B cell (primary cell): ENCODE data around the gene GOLIM4. TPM values are rescaled to one million over a fixed set of nuclear protein-coding genes. Genes with fewer than 3 reads are reported as not detected.
"Not testable (repeated sequence)": the region's sequence is repeated elsewhere in the genome, so short reads cannot be mapped to it uniquely, and the experiment has no call there.

ENCODE experiments used
- ATAC-seq: fragments of 200-7000 bp; cut with Tn5 transposase; one replicate; pipeline ENCODE4 v1.10.0; 2021; ENCODE audit warnings: low read depth, mild to moderate bottlenecking, moderate number of reproducible peaks, moderate library complexity
- CTCF ChIA-PET: fragments of 350-600 bp; sonication (Branson Sonifier 250); formaldehyde crosslinking; loops from one replicate; lab custom pipeline; 2021; ENCODE audit warnings: antibody characterized with exemption, inconsistent platforms; lab: Charles Lee
- POLR2A ChIA-PET: fragments of 350-600 bp; sonication (Branson Sonifier 250); formaldehyde crosslinking; loops from one replicate; lab custom pipeline; 2021; ENCODE audit warnings: antibody characterized with exemption; lab: Charles Lee
- DNase-seq: peaks from one replicate; pipeline ENCODE4 v3.0.0; 2013
- H2AFZ ChIP-seq: 2 replicates; pipeline ENCODE4 v1.6.1; 2012; ENCODE audit warnings: mild to moderate bottlenecking, low read depth, low read length; ENCODE audit not compliant: insufficient read depth, poor library complexity, severe bottlenecking
- H3K27ac ChIP-seq, 2 donors: 1 replicate in 1 of 2; 2 replicates in 1 of 2; pipeline ENCODE4 v1.5.1; 2012 to 2013; ENCODE audit warnings: low read length in 2 of 2, mild to moderate bottlenecking in 2 of 2, moderate library complexity in 1 of 2
- H3K27me3 ChIP-seq, 4 experiments: fragments of 200-600 bp in 1 of 4; sonication (generic) in 1 of 4; replicated peaks in 1 of 4; 1 replicate in 2 of 4; 2 replicates in 2 of 4; pipeline versions ENCODE4 v1.6.1 to v1.7.0; 2013 to 2016; ENCODE audit warnings: low read length in 3 of 4, mild to moderate bottlenecking in 2 of 4, mixed read lengths in 1 of 4, moderate library complexity in 1 of 4; ENCODE audit not compliant: insufficient read depth in 4 of 4, control insufficient read depth in 3 of 4; ENCODE audit errors: control extremely low read depth in 1 of 4
- H3K36me3 ChIP-seq, 2 experiments: replicated peaks in 1 of 2; 1 replicate in 1 of 2; 2 replicates in 1 of 2; pipeline versions ENCODE4 v1.6.1 to v1.7.1; 2013; ENCODE audit warnings: low read length in 1 of 2; ENCODE audit not compliant: insufficient read depth in 2 of 2, control insufficient read depth in 1 of 2; ENCODE audit errors: control extremely low read depth in 1 of 2, extremely low read depth in 1 of 2
- H3K4me1 ChIP-seq, 2 donors: fragments of 200-600 bp in 1 of 2; sonication (generic) in 1 of 2; 1 replicate in 1 of 2; 2 replicates in 1 of 2; pipeline versions ENCODE4 v1.5.1 to v1.6.1; 2013 to 2017; ENCODE audit warnings: low read length in 2 of 2; ENCODE audit not compliant: control insufficient read depth in 2 of 2, insufficient read depth in 2 of 2
- H3K4me2 ChIP-seq: replicated peaks from 2 replicates; pipeline ENCODE3; 2012; ENCODE audit warnings: mild to moderate bottlenecking, low read depth, low read length; ENCODE audit not compliant: poor library complexity, severe bottlenecking
- H3K4me3 ChIP-seq, 5 experiments: fragments of 200-600 bp in 1 of 5; sonication (generic) in 1 of 5; 1 replicate in 3 of 5; 2 replicates in 2 of 5; pipeline versions ENCODE4 v1.5.1 to v1.7.0; 2011 to 2016; ENCODE audit warnings: low read length in 4 of 5, mild to moderate bottlenecking in 4 of 5, low read depth in 2 of 5, control low read depth in 1 of 5, moderate library complexity in 1 of 5; ENCODE audit not compliant: insufficient read depth in 1 of 5; ENCODE audit errors: control extremely low read depth in 1 of 5, extremely low read depth in 1 of 5
- H3K79me2 ChIP-seq: fragments of 200-600 bp; sonication (generic); one replicate; pipeline ENCODE4 v1.6.0; 2016; ENCODE audit warnings: low read length; ENCODE audit not compliant: control insufficient read depth, insufficient read depth
- H3K9ac ChIP-seq: fragments of 200-600 bp; sonication (generic); 2 replicates; pipeline ENCODE4 v1.6.1; 2017; ENCODE audit warnings: mild to moderate bottlenecking, low read length, moderate library complexity
- H3K9me3 ChIP-seq, 3 donors: one replicate each; pipeline versions ENCODE4 v1.6.1 to v1.7.1; 2013; ENCODE audit warnings: low read length in 2 of 3; ENCODE audit not compliant: control insufficient read depth in 2 of 3, insufficient read depth in 1 of 3; ENCODE audit errors: control extremely low read depth in 1 of 3
- H4K20me1 ChIP-seq: 2 replicates; pipeline ENCODE4 v1.6.0; 2012; ENCODE audit warnings: mild to moderate bottlenecking, low read length; ENCODE audit not compliant: insufficient read depth, control insufficient read depth, poor library complexity, severe bottlenecking
- H3K27ac Mint-ChIP-seq: one replicate; pipeline ENCODE4 v1.8.0; 2021; ENCODE audit warnings: mixed read lengths
- H3K27me3 Mint-ChIP-seq: one replicate; pipeline ENCODE4 v1.8.0; 2021; ENCODE audit warnings: mixed read lengths
- H3K4me1 Mint-ChIP-seq: one replicate; pipeline ENCODE4 v1.8.0; 2021; ENCODE audit warnings: mixed read lengths
- H3K4me3 Mint-ChIP-seq: one replicate; pipeline ENCODE4 v1.8.0; 2021; ENCODE audit warnings: mixed read lengths
- H3K9me3 Mint-ChIP-seq: one replicate; pipeline ENCODE4 v1.8.0; 2022; ENCODE audit warnings: mixed read lengths; ENCODE audit not compliant: insufficient read depth
- EZH2 ChIP-seq: IDR thresholded peaks from 2 replicates; pipeline ENCODE4 v1.6.1; 2012; ENCODE audit warnings: borderline replicate concordance, low read depth, mild to moderate bottlenecking, moderate library complexity, low read length; ENCODE audit not compliant: insufficient read depth, poor library complexity, severe bottlenecking
- WGBS: methylation state at CpG from one replicate; pipeline ENCODE4 v1.1.5; 2013; ENCODE audit warnings: missing lambda C conversion rate; ENCODE audit not compliant: insufficient coverage; 5-methylcytosine and 5-hydroxymethylcytosine counted together
- intact Hi-C: fragments of 100-400 bp; cut with micrococcal nuclease; formaldehyde crosslinking; loops from one replicate; pipeline ENCODE4 v1.10.0; 2022
- polyA plus RNA-seq: library from polyadenylated mRNA; depleted of rRNA; stranded (reverse); fragments of >200 nt; gene quantifications from 2 replicates; pipeline ENCODE4 v1.2.3, GENCODE V29; 2012
- total RNA-seq, 2 donors: library from RNA; stranded (reverse); fragments of 120-200 nt in 1 of 2; gene quantifications; 1 replicate in 1 of 2; 2 replicates in 1 of 2; pipeline versions ENCODE4 v1.2.3 to v1.2.4, GENCODE V29; 2013 to 2022
- TF ChIP-seq, protein P1 (sequence below): fragments of 200-600 bp; IDR thresholded peaks from one replicate; pipeline ENCODE4 v1.8.0; 2022; ENCODE audit warnings: antibody characterized with exemption, mild to moderate bottlenecking

The GOLIM4 gene
- total and polyA plus RNA-seq, 2 donors (not counting 1 experiment from before 2014, with no cell fraction given): 2.5 to 9.3 TPM

DNA sequence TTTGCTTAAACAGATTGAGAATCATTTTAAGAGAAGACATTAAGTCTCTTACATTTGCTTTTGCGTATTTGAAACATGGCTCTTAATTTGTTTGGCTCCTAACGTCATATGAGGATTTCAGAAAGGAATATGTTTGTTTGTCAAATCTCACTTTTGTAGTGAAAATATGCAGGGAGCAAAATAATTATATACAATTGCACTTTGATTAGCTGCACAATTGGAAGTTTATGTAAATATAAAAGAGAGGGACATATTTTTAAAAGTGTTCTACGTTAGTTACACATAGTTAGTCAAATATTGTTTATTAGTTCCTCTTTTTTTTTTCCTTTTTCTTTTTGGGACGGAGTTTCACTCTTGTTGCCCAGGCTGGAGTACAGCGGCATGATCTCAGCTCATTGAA lies 42.7 kb upstream of the GOLIM4 start:
- Mint-ChIP-seq H3K27me3 (no peaks in the 10 kb centered on the region), H3K4me1 (peaks cover 7% of the 10 kb centered on the region), H3K9me3 (no peaks in the 10 kb centered on the region), H3K27ac (no peak overlapping the region), H3K4me3 (no peak overlapping the region)
- no peak for ATAC-seq
- intact Hi-C loops: no loop called here
- POLR2A ChIA-PET: interaction anchor here (1.0 kb wide), 1 partner anchor 42 kb away, joined by 3 read pairs; no protein-coding TSS in a partner anchor
- Histone ChIP-seq H3K4me2 (no peak overlapping the region), H3K9me3 (no peaks in the 10 kb centered on the region), H3K27me3 (no peaks in the 10 kb centered on the region), H3K27ac (no peak overlapping the region), H4K20me1 (no peaks in the 10 kb centered on the region), H3K79me2 (no peaks in the 10 kb centered on the region), H3K4me1 (no peaks in the 10 kb centered on the region), H3K36me3 (no peaks in the 10 kb centered on the region), H2AFZ (no peak overlapping the region), H3K9ac (no peak overlapping the region), H3K4me3 (no peak overlapping the region)
- no peak for TF ChIP-seq EZH2
- TF ChIP-seq, protein P1, sequence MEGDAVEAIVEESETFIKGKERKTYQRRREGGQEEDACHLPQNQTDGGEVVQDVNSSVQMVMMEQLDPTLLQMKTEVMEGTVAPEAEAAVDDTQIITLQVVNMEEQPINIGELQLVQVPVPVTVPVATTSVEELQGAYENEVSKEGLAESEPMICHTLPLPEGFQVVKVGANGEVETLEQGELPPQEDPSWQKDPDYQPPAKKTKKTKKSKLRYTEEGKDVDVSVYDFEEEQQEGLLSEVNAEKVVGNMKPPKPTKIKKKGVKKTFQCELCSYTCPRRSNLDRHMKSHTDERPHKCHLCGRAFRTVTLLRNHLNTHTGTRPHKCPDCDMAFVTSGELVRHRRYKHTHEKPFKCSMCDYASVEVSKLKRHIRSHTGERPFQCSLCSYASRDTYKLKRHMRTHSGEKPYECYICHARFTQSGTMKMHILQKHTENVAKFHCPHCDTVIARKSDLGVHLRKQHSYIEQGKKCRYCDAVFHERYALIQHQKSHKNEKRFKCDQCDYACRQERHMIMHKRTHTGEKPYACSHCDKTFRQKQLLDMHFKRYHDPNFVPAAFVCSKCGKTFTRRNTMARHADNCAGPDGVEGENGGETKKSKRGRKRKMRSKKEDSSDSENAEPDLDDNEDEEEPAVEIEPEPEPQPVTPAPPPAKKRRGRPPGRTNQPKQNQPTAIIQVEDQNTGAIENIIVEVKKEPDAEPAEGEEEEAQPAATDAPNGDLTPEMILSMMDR: no peak
- DNase-seq: no peak
- WGBS: no CpG with 5 or more reads among the region's 5 CpGs
- CTCF ChIA-PET: no interaction called here

DNA sequence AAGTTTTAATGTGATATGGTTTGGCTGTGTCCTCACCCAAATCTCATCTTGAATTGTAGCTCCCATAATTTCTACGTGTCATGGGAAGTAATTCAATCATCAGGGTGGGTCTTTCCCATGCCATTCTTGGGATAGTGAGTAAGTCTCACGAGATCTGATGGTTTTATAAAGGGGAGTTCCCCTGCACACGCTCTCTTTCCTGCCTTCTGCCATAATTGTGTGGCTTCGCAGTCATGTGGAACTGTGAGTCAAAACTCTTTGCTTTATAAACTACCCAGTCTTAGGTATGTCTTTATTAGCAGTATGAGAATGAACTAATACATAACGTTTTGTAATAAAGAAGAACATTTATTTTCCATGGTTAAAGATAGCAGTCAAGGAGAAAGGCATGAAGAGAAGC lies 39.2 kb upstream of the GOLIM4 start:
- 80% methylated on average over 1 of the region's 5 CpGs for WGBS
- Histone ChIP-seq H3K4me2 (no peak overlapping the region), H3K27me3 (no peaks in the 10 kb centered on the region), H4K20me1 (no peaks in the 10 kb centered on the region), H3K9me3 (no peaks in the 10 kb centered on the region), H3K27ac (no peak overlapping the region), H3K4me1 (no peaks in the 10 kb centered on the region), H3K36me3 (no peaks in the 10 kb centered on the region), H3K79me2 (no peaks in the 10 kb centered on the region), H3K4me3 (no peak overlapping the region), H2AFZ (no peak overlapping the region), H3K9ac (no peak overlapping the region)
- intact Hi-C loops: no loop called here
- no peak for DNase-seq
- CTCF ChIA-PET: no interaction called here
- Mint-ChIP-seq H3K27ac (no peak overlapping the region), H3K9me3 (no peaks in the 10 kb centered on the region), H3K4me1 (peaks cover 1% of the 10 kb centered on the region), H3K4me3 (no peak overlapping the region), H3K27me3 (peaks cover 5% of the 10 kb centered on the region)
- no peak for ATAC-seq
- POLR2A ChIA-PET: no interaction called here
- TF ChIP-seq, protein P1: no peak
- no peak for TF ChIP-seq EZH2

DNA sequence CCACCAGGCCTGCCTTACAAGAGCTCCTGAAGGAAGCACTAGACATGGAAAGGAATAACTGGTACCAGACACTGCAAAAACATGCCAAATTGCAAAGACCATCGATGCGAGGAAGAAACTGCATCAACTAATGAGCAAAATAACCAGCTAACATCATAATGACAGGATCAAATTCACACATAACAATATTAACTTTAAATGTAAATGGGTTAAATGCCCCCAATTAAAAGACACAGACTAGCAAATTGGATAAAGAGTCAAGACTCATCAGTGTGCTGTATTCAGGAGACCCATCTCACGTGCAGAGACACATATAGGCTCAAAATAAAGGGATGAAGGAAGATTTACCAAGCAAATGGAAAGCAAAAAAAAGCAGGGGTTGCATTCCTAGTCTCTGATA lies 34.5 kb upstream of the GOLIM4 start:
- ATAC-seq, H3K4me1 Mint-ChIP-seq, H3K27ac ChIP-seq, H3K4me3 Mint-ChIP-seq, DNase-seq, H4K20me1 ChIP-seq, H3K9me3 Mint-ChIP-seq, H3K27ac Mint-ChIP-seq, H2AFZ ChIP-seq, POLR2A ChIA-PET, H3K9me3 ChIP-seq, H3K9ac ChIP-seq, intact Hi-C loops, H3K4me3 ChIP-seq, H3K79me2 ChIP-seq, H3K4me1 ChIP-seq, H3K4me2 ChIP-seq, H3K27me3 ChIP-seq, H3K36me3 ChIP-seq, CTCF ChIA-PET: not testable (repeated sequence)
- H3K27me3 Mint-ChIP-seq: peaks cover 15% of the 10 kb centered on the region
- WGBS: no CpG with 5 or more reads among the region's 3 CpGs
